Measurements from ENCODE around the gene ALPL. TPM values are rescaled to one million over a fixed set of nuclear protein-coding genes. Genes with fewer than 3 reads are reported as not detected.
A peak's percentile ranks its signal among the peaks of the same experiment; 100 is the strongest.
"Not testable (repeated sequence)": the region's sequence is repeated elsewhere in the genome, so short reads cannot be mapped to it uniquely, and the experiment has no call there.

Gene ALPL
- total RNA-seq, 1 donor, result 0.81 TPM

DNA sequence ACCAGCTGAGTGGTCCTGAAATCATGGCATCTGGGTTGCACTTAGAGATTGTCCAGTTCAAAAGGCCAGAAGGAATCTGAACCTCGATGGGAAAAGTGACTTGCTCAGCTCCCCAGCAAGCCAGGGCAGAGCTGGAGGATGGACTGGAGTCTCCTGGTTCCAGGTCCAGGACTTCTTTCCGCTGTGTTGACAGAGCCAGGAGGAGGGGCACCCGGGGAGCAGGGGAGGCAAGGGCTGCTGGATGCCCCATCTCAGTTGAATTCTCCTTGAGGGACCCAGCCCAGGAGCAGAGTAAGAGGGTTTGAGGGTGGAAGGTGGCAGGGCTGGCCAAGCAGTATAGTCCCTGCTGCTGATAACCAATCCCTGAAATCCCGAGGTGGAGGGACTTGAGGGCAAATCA is 2.4 kb upstream of the ALPL start:
- DNase-seq (ENCODE audit: low read depth in 2 of 3, low spot score in 2 of 3), result no peak

- no peak for DNase-seq (ENCODE audit: low read depth in 2 of 3, low spot score in 2 of 3)
Observed at GRCh38 chr1:21507511-21508270, 1.5 kb upstream of the ALPL start.

- DNase-seq (ENCODE audit: low read depth in 2 of 3, low spot score in 2 of 3), result peak; percentile 29 to 76 (median 69)
Observed at GRCh38 chr1:21508580-21509350, 458 bp upstream of the ALPL start.

- DNase-seq (ENCODE audit: low read depth in 2 of 3, low spot score in 2 of 3), result no peak
Observed at GRCh38 chr1:21510113-21510493, 880 bp downstream of the ALPL start.

GRCh38 chr1:21510885-21511578 is 1.8 kb downstream of the ALPL start:
- DNase-seq (ENCODE audit: low read depth in 2 of 3, low spot score in 2 of 3), result no peak

- DNase-seq (ENCODE audit: low read depth in 2 of 3, low spot score in 2 of 3), result no peak
Observed at GRCh38 chr1:21511579-21512522, 2.6 kb downstream of the ALPL start.

GRCh38 chr1:21514245-21514644 is 5.0 kb downstream of the ALPL start:
- no peak for DNase-seq (ENCODE audit: low read depth in 2 of 3, low spot score in 2 of 3)

- no peak for DNase-seq (ENCODE audit: low read depth in 2 of 3, low spot score in 2 of 3)
Observed at GRCh38 chr1:21517161-21517589, 8.0 kb downstream of the ALPL start.

GRCh38 chr1:21517660-21518480 is 8.6 kb downstream of the ALPL start:
- DNase-seq (ENCODE audit: low read depth in 2 of 3, low spot score in 2 of 3), result no peak

DNA sequence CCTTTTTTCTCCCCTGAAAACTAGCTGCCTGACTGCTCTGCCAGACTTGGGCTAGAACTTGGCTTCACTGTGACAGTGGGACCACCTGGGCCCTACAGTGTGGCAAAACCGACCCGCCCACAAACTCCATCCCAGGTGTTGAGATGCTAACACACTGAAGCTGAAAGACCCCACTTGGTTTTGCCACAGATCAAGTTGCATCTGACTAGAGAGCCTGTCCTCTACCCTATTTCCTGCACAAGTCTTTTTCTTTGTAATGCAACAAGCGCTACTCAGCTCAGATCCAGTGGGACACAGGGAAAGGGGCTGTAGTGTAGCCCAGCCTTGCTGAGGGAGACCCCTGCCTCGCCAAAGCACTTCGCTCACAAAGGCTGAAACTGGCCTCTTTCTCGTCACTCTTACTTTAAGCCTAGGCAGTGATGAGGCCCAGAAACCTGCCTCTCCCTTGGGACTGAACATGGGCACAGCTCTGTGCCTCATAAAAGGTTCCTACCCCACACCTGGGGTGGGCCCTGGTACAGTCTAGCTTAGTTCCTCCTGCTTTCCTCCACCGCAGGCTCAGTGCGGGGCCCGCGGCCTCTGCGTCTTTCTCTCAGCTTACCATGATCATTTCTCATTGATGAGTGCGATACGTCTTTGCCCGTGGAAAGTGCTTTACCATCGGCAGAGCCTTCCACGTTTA is 9.7 kb downstream of the ALPL start:
- DNase-seq (ENCODE audit: low read depth in 2 of 3, low spot score in 2 of 3), result no peak

DNA sequence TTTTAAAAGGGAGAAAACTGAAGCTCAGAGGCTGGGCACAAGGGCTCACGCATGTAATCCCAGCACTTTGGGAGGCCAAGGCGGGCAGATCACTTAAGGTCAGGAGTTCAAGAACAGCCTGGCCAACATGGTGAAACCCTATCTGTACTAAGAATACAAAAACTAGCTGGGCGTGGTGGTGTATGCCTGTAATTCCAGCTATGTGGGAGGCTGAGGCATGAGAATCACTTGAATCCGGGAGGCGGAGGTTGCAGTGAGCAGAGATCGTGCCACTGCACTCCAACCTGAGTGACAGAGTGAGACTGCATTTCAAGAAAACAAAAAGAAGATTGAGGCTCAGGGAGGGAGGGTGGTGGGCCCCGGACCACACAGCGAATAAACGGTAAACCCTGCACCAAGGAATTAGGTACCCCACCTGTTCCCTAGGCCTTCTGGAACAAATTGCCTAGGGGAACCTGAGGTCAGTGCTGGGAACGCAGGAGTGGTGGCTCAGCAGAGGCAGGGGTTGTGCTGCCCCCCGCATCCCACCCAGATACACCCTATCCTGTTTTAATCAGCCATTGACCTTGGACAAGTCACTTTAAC is 10.4 kb downstream of the ALPL start:
- not testable (repeated sequence) for DNase-seq (ENCODE audit: low read depth in 2 of 3, low spot score in 2 of 3)

DNA sequence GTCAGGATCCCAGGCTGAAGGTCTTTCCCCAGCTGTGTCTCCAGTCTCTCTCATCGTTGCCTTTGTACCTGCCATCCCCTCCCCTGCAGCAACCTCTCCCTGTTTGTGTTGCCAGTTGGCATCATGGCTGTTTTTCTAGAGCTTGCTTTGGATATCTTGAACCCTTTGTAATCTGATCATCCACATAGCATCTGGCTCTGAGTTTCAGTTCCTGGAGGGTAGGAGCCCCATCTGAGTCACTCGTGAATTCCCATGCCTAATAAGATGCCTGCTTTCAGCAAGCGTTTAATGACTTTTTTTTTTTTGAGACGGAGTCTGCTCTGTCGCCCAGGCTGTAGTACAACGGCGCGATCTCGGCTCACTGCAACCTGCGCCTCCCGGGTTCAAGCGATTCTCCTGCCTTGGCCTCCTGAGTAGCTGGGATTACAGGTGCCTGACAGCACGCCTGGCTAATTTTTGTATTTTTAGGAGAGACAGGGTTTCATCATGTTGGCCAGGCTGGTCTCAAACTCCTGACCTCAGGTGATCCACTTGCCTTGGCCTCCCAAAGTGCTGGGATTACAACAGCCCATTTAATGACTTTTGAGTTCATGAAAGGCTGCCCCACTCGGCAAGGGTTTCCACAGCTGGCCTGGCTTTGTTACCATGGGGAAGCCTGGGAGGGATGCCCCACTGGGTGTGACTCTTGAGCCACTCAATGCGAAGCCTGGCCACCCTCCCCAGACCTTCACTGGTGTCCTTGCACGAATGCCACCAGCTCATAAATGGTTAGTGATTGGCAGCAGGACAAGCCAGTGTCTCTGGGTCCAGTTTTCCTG is 11.9 kb downstream of the ALPL start:
- no peak for DNase-seq (ENCODE audit: low read depth in 2 of 3, low spot score in 2 of 3)

DNA sequence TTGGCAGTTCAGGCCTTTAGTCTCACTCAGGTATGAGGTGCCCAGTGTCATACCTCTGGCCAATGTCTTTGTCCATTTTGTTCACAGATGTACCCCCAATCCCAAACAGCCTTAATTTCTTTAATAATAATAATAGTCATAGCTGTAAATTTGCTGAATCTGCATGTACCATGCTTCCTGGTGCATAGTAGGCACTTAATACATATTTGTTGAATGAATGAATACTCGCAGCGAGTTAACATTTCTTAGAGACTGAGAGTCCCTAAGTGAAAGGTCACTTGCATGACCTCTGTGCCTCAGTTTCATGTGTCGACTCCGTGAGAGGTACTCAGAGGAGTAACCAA is 12.5 kb downstream of the ALPL start:
- DNase-seq (ENCODE audit: low read depth in 2 of 3, low spot score in 2 of 3), result no peak

DNA sequence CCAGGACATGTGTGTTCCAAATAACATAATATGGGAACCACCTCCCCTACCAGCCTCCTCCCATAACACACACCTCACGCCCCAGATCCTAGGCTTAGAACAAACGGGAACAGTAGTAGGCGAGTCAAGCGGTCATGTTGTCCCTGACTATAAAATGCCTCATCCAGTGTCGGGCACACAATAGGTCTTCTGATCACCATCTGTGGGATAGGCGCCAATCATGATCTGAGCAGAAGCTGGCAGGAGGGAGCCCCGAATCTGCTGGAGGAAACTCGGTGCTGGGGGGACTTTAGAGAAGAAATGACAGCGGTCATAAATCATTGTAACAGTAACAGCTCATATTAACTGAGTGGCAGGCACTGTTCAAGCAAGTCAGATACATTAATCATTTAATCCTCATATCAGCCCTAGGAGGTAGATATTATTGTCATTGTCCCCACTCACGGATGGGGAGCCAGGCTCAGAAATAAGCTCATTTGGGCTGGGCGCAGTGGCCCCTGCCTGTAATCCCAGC is 13.4 kb downstream of the ALPL start:
- DNase-seq (ENCODE audit: low read depth in 2 of 3, low spot score in 2 of 3), result no peak

- no peak for DNase-seq (ENCODE audit: low read depth in 2 of 3, low spot score in 2 of 3)
Observed at GRCh38 chr1:21523297-21523813, 14.1 kb downstream of the ALPL start.

GRCh38 chr1:21524220-21524619 is 15.0 kb downstream of the ALPL start:
- DNase-seq (ENCODE audit: low read depth in 2 of 3, low spot score in 2 of 3), result no peak

- peak in 1 of 3 donors; percentile 27 for DNase-seq (ENCODE audit: low read depth in 2 of 3, low spot score in 2 of 3)
Observed at GRCh38 chr1:21524686-21525339, 15.6 kb downstream of the ALPL start.

Measured in hematopoietic multipotent progenitor cell (in vitro differentiated cells).